Measurements from ENCODE around the gene GNAZ. TPM values are rescaled to one million over a fixed set of nuclear protein-coding genes. Genes with fewer than 3 reads are reported as not detected.

The GNAZ gene
- total RNA-seq, 1 experiment from 2014 or later: 0.82 TPM

- no peak for TF ChIP-seq CTCF (IDR thresholded peaks at IDR 0.05; ENCODE audit: unreplicated experiment)
- no peaks in the 10 kb centered on the region for H3K27me3 Mint-ChIP-seq (ENCODE audit: insufficient read depth, unreplicated experiment)
- no peaks in the 10 kb centered on the region for H3K36me3 Mint-ChIP-seq (ENCODE audit: insufficient read depth, unreplicated experiment)
- intact Hi-C loops (cut with micrococcal nuclease): no loop called here
- ChIA-PET POLR2A (no interaction called here), CTCF (interaction anchor here (0.5 kb wide), 1 partner anchor 123 kb away, joined by 3 read pairs; no protein-coding TSS in a partner anchor)
- no peak for DNase-seq (ENCODE audit: unreplicated experiment)
- H3K27ac Mint-ChIP-seq (ENCODE audit: low read depth, unreplicated experiment): no peak overlapping the region
- no TSS peak for BruUV-seq (replicated peaks)
- H3K9me3 Mint-ChIP-seq (ENCODE audit: unreplicated experiment): no peaks in the 10 kb centered on the region
- H3K4me1 Mint-ChIP-seq (ENCODE audit: insufficient read depth, unreplicated experiment): no peaks in the 10 kb centered on the region
- no peak overlapping the region for H3K4me3 Mint-ChIP-seq (ENCODE audit: unreplicated experiment)
Measured at GRCh38 chr22:23083315-23084021, 13.1 kb downstream of the GNAZ start.

GRCh38 chr22:23084453-23085350 lies 14.4 kb downstream of the GNAZ start:
- no peak for TF ChIP-seq CTCF (IDR thresholded peaks at IDR 0.05; ENCODE audit: unreplicated experiment)
- no peak overlapping the region for H3K27ac Mint-ChIP-seq (ENCODE audit: low read depth, unreplicated experiment)
- intact Hi-C loops (cut with micrococcal nuclease): no loop called here
- no peaks in the 10 kb centered on the region for H3K9me3 Mint-ChIP-seq (ENCODE audit: unreplicated experiment)
- CTCF ChIA-PET: interaction anchor here (0.5 to 1.0 kb wide), 3 partner anchors 39 to 301 kb away, joined by 3 to 5 read pairs (median 5); no protein-coding TSS in a partner anchor
- no peak for DNase-seq (ENCODE audit: unreplicated experiment)
- BruUV-seq (replicated peaks): no TSS peak
- H3K4me3 Mint-ChIP-seq (ENCODE audit: unreplicated experiment): no peak overlapping the region
- H3K27me3 Mint-ChIP-seq (ENCODE audit: insufficient read depth, unreplicated experiment): no peaks in the 10 kb centered on the region
- H3K4me1 Mint-ChIP-seq (ENCODE audit: insufficient read depth, unreplicated experiment): no peaks in the 10 kb centered on the region
- no peaks in the 10 kb centered on the region for H3K36me3 Mint-ChIP-seq (ENCODE audit: insufficient read depth, unreplicated experiment)
- POLR2A ChIA-PET: no interaction called here

- DNase-seq (ENCODE audit: unreplicated experiment): no peak
- no peaks in the 10 kb centered on the region for H3K9me3 Mint-ChIP-seq (ENCODE audit: unreplicated experiment)
- CTCF ChIA-PET: interaction anchor here (0.5 to 0.7 kb wide), 2 partner anchors 39 to 126 kb away, joined by 5 read pairs; no protein-coding TSS in a partner anchor
- no peaks in the 10 kb centered on the region for H3K27me3 Mint-ChIP-seq (ENCODE audit: insufficient read depth, unreplicated experiment)
- no TSS peak for BruUV-seq (replicated peaks)
- intact Hi-C loops (cut with micrococcal nuclease): no loop called here
- H3K36me3 Mint-ChIP-seq (ENCODE audit: insufficient read depth, unreplicated experiment): no peaks in the 10 kb centered on the region
- H3K4me3 Mint-ChIP-seq (ENCODE audit: unreplicated experiment): no peak overlapping the region
- no peak overlapping the region for H3K27ac Mint-ChIP-seq (ENCODE audit: low read depth, unreplicated experiment)
- H3K4me1 Mint-ChIP-seq (ENCODE audit: insufficient read depth, unreplicated experiment): no peaks in the 10 kb centered on the region
- no peak for TF ChIP-seq CTCF (IDR thresholded peaks at IDR 0.05; ENCODE audit: unreplicated experiment)
- POLR2A ChIA-PET: no interaction called here
Measured at GRCh38 chr22:23085351-23085671, 15.0 kb downstream of the GNAZ start.

- Mint-ChIP-seq H3K4me1 (ENCODE audit: insufficient read depth, unreplicated experiment) (no peaks in the 10 kb centered on the region), H3K9me3 (ENCODE audit: unreplicated experiment) (no peaks in the 10 kb centered on the region), H3K27ac (ENCODE audit: low read depth, unreplicated experiment) (no peak overlapping the region), H3K27me3 (ENCODE audit: insufficient read depth, unreplicated experiment) (no peaks in the 10 kb centered on the region), H3K4me3 (ENCODE audit: unreplicated experiment) (no peak overlapping the region), H3K36me3 (ENCODE audit: insufficient read depth, unreplicated experiment) (no peaks in the 10 kb centered on the region)
- ChIA-PET POLR2A (no interaction called here), CTCF (interaction anchor here (0.5 to 0.7 kb wide), 2 partner anchors 126 to 885 kb away, joined by 3 to 5 read pairs; no protein-coding TSS in a partner anchor)
- no peak for TF ChIP-seq CTCF (IDR thresholded peaks at IDR 0.05; ENCODE audit: unreplicated experiment)
- intact Hi-C loops (cut with micrococcal nuclease): no loop called here
- BruUV-seq (replicated peaks): no TSS peak
- no peak for DNase-seq (ENCODE audit: unreplicated experiment)
Measured at GRCh38 chr22:23085785-23086184, 15.5 kb downstream of the GNAZ start.
